Forelimb muscle (tissue), 1 donor: ENCODE measurements around the gene ASB1. TPM values are rescaled to one million over a fixed set of nuclear protein-coding genes. Genes with fewer than 3 reads are reported as not detected.
A peak's percentile ranks its signal among the peaks of the same experiment; 100 is the strongest.

Experiments
- DNase-seq: peaks from one replicate; pipeline ENCODE4 v3.0.0-alpha.2; 2013; ENCODE audit warnings: low read depth
- polyA plus RNA-seq: library from polyadenylated mRNA; unstranded; fragments of 120-200 nt; gene quantifications from one replicate; pipeline ENCODE4 v1.2.1, GENCODE V29; 2013; ENCODE audit not compliant: insufficient read length

ASB1 gene
- polyA plus RNA-seq, 1 donor = 45.8 TPM

DNA sequence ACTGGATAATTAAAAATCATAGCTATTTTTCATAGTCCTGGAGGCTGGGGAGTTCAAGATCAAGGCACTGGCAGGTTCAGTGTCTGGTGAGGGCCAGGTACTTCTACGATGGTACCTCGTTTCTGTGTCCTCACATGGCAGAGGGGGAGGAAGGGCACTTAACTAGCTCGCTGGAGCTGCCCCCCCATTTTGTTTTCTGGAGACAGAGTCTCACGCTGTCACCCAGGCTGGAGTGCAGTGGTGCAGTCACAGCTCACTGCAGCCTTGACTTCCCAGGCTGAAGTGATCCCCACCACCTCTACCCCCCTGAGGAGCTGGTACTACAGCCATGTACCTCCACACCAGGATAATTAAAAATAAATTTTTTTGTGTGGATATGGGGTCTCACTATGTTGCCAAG, 40.3 kb downstream of the ASB1 start:
- no peak for DNase-seq

DNA sequence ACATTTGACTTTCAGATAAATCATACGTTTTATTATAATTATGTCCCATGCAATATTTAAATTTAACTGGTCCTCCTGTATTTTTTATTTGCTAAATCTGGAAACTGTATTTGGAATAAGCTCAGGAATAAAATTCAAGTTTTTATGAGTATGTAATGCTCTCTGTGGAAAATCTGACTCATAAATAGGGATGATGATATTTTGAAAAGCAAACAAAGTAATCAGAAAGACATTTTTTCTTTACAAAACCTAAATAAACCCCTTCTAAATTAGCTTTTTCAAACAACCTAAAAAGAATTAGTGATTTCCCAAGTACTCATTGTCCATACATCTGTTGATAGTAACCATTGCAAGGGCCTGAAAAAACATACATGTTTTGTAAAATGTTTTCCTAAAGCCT, 41.1 kb downstream of the ASB1 start:
- peak; percentile 65 for DNase-seq

DNA sequence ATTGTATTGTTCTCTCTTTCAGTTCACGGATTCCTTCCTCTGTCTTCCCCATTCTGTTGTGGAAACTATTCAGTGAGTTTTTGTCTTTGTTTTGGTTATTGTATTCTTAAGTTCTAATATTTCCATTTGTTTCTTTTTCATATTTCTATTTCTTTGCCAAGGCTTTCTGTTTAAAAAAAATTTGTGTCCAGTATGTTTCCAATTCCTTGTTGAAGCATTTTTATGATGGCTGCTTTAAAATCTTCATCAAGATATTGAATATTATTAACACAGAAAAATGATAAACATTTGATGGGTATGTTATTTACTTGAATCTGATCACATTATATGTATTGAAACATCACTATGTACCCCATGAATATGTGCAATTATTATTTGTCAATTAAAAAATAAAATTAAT, 42.4 kb downstream of the ASB1 start:
- no peak for DNase-seq

DNA sequence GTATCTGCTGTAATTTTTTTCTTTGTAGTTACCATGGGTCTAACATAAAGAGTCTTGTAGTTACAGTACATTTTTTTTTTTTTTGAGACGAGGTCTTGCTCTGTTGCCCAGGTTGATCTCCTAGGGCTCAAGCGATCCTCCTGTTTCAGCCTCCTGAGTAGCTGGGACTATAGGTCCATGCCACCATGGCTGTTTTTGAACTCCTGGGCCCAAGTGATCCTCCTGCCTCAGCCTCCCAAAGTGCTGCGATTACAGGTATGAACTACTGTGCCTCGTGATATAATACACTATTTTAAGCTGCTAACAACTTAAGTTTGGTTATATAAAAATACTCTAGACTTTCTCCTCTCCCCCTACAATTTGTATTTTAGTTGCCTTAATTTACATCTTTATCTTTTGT, 46.3 kb downstream of the ASB1 start:
- DNase-seq = no peak

DNA sequence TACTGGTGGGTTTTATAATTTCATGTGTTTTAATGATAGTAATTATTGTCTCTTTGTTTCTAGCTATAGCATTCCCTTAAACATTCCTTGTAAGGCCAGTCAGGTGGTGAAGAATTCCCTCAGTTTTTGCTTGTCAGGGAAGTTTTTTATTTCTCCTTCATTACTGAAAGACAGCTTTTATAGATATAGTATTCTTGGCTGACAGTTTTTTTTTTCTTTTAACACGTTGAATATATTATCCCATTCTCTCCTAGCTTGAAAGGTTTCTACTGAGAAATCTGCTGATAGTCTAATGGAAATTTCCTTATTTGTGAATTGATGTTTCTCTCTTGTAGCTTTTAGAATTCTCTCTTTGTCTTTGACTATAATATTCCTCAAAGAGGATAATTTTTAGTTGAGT, 46.8 kb downstream of the ASB1 start:
- DNase-seq = no peak

DNA sequence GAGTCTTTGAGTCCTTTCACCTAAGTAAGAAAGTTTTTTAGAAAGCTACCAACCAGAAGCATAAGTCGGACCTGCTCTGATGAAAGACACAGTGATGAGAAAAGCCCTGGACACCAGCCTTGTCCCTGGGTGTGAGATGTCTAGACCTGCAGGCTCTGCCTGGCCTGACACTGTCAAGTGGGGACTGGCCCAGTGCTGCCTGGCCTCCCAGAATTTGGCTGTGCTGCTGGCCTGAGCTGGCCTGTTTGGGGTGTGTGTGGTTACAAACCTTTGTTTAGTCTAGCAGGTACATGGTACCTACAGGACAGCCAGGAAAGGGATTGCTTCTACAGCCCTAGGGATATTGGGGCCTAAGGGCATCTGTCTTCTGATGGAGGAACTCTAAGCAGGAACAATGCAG, 48.3 kb downstream of the ASB1 start:
- no peak for DNase-seq

DNA sequence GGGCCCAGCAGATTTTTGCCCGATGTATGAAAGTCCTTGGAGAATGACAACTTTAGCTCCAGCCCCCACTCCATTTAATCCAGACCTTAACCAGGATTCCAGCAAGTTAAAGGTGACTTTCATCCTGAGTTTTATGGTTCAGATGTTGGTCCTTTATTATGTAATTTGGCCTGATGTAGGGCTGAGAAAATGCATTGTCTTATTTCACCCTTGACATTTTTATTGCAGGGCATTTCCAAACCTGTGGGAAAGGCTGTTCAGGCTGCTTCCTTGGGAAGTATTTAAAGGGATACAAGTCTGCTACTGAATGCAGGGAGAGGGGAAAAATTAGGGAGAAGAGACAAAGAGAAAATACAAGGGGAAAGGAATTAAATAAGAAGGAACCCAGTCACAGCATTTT, 48.8 kb downstream of the ASB1 start:
- DNase-seq = no peak

DNA sequence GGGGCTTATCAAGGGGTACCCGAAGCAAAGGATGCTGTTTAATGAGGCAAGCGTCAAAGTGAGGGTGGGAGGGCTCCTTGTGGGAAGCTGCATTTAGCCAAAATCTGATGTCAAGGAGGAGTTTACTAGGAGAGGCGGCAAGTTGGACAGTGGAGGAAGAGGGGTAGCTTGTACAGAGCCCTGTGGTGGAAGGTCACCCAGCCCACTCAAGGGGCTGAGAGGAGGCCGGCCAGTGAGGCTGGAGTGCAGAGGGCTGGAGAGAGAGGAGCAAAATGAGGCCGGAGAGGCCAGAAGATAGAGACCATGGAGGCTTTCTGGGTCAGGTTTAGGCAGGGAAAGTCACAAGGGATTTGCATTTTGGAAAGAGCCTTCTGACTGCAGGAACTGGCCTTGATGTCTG, 49.5 kb downstream of the ASB1 start:
- DNase-seq = no peak

DNA sequence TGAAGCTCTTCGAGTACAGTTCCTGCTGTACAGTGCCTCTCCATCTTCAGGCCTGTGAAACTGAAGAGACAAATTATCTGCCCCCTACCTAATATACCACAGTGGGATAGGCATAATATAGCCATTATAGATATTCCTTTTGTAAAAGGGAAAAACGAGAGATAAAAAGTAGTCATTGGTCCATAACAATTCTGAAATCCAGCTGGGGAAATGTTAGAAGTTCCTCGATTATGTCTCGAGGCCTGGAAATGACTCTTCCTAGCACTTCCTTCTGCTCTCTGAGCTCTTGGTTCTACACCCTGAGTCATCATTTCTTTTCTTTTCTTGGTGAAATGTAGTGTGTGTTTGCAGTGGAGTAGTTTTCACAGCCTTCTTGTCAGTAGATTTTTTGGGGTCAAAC, 51.5 kb downstream of the ASB1 start:
- no peak for DNase-seq

DNA sequence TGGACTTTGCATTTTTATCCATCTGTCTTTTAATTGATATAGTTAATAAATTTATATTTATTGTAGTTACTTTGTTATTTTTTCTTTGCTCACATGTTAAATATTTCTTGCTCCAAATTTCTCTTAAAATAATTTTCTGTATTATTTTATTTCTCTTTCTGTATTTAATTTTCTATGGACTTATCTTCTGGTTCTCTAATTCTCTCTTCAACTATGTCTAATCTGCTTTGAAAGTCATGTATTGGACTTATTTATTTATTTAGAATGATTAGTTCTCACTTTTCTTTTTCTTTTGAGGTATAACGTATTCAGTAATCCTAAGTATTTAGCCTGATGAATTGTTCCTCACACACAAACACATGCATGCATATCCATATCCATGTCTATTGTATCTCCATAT, 53.1 kb downstream of the ASB1 start:
- DNase-seq = no peak

DNA sequence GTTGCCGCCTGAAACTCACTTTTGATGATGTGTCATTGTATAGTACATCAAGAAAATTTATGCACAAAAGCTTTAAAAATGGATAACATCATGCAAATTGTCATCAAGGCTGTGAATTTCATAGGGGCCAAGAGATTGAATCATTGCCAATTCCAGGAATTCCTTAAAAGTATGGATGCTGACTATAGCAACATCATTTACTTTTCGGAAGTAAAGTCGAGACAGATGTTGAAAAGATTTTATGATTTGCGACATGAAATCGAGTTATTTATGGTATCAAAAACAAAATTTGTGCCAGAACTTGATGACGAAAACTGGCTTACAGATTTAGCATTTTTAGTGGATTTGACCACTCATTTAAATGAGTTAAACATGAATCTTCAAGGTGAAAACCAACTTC, 56.3 kb downstream of the ASB1 start:
- no peak for DNase-seq

DNA sequence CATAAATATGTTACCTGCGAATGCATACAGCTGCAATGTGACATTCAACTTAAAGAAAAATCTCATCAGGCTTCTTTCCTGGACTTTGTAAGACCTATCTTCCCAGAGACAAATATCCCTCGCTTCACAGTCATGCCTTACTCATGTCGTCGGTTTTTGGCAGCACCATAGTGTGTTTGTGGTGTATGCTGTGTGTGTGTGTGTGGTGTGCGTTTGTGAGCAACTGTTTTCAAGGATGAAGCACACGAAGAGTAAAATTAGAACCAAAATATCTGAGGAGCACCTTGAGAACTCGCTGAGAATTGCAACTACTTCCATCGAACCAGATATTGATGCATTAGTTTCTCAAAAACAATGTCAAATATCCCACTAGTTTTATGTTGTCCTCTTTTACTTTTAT, 56.9 kb downstream of the ASB1 start:
- DNase-seq = no peak

DNA sequence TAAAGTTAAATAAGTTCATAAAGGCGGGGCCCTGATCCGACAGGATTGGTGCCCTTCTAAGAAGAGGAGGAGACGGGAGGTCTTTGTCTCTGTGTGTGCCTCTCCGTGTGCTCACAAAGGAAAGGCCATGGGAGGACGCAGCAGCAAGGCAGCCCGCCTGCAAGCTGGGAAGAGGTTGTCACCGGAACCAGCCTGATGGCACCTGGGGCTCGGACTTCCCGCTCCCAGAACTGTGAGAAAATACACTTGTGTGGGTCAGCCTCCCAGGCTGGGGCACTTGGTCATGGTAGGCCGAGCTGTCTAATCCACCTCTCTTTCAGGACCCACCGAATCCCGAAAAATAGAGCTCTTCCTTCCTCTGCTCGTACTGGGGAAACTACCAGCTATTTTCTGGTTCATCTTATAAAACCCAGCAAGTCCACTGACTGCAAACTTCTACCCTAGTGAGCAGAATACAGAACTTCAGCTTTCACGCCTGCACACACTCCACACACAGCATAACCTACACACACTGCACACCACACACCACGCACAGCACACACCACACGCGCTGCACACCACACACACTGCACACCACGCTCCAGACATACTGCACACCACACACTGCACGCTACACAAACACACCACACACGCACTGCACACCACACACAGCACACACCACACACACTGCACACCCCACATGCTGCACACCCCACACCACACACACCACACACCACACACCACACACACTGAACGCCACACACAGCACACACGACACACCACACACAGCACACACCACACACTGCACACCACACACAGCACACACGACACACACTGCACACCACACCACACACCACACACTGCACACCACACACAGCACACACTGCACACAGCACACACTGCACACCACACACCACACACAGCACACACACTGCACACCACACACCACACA, 58.1 kb downstream of the ASB1 start:
- no peak for DNase-seq

DNA sequence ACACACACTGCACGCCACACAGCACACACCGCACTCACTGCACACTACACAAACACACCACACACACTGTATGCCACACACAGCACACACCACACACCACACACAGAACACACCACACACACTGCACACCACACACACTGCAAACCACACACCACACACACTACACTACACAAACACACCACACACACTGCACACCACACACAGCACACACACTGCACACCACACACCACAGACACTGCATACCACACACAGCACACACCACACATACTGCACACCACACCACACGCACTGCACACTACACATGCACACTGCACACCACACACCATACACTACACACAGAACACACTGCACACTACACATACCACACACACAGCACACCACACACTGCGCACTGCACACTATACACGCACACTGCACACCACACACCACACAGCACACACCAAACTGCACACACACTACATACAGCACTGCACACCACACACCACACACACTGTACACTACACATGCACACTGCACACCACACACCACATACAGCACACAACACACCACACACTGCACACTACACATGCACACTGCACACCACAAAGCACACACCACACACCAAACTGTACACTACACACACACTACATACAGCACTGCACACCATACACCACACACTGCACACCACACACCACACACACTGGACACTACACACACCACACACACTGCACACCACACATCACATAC, 59.6 kb downstream of the ASB1 start:
- no peak for DNase-seq

DNA sequence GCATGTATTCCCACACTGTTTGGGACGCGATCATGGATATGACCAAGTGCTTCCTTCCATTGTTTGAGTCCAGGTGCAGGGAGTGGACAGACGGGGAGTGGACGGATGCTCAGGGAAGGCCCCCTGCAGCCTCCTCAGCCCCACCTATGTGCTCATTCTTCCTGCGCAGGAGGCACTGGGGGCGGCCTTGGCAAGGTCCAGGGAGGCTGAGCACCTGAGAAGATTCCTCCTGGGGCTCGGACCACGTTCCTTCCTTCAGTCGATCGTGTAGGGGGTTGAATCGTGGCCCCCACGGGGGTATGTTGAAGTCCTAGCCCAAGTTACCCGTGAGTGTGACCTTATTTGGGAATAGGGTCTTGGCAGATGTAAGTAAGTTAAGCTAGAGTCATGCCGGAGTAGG, 60.4 kb downstream of the ASB1 start:
- no peak for DNase-seq

DNA sequence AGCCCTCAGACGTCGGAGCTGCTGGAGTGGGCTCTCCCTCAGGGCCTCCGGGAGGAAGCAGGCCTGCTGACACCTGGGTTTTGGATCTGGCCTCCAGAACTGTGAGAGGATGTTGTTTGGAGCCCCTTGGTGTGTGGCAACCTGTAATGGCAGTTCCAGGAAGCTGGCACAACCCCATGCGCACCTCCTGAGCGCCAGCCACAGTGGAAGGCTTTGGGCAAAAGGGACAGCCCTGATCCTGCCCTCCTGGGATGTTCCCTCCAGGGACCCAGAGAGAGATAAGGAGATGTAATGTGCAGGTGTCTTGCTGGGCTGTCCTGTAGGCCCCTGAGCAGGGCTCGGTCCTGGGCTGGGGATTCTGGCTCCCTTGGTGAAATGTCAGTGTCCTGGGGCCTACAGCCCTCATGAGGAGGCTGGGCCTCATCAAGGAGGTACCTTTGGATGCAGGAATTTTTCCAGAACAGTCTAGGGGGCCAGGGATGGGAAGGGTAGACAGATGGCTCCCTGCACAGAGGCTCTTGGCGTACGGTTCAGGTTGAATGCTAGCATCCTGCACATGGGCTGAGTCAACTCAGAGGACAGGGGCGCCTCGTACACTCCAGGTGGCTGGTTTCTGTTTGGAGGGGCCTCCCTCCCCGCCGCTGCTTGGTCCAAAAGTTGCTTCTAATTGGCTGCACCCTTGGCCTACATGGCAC, 61.1 kb downstream of the ASB1 start:
- DNase-seq = no peak

DNA sequence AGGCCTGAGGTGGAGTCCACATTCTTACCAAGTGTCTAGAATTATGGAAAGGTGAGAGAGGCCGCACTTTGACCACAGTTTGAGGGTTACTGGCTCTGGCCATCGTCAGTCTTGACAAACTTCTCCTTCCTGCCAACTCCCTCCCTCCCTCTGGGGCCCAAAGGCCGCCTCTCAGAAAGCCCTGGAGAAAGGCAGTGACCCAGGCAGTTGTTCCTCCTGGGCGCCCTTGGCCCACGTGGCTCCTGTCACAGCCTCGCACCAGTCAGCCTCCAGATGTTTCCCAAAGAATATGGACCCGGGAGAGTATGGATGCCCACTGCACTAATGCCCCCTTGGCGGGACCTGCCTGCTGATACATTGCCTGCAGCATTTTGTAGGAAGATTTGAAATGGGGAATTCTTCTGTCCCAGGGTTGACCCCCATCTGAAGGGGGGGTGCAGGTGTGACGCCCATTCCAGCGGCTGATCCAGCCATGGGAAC, 61.7 kb downstream of the ASB1 start:
- no peak for DNase-seq

DNA sequence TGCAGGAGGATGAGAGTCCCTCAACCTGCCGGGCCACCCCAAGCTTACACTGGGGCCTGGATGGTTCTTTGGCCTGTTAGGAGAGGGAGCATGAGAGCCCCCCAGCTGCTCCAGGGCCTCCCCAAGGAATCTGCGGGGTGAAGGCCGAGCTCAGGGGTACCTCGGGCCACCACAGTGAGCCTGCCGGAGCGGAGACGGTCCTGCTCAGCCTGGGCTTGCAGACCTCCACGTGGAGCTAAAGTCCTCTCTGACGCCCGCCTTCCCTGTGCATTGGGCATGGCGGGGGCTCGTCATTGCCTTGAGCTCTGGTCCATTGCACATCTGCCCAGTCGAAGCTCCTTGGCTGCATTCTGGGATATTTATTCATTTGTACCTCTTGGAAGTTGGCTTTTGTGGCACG, 62.7 kb downstream of the ASB1 start:
- no peak for DNase-seq

DNA sequence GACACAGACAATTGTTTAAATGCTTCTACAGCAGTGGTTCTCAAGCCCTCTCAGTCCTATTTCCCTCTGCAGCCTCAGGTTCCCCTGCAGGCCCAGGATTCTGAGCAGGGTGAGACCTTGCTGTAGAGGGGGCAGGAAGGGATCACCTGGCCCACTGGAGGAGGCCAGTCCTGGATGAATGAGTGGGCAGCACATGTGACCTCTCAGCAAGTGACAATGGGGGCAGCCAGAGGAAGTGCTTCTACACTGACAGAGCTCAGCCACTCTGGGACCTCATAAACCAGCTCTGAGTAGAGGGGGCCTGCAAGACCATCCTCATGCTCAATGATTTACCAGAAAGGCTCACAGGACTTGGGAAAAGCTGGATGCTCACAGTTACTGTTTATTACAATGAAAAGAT, 63.2 kb downstream of the ASB1 start:
- no peak for DNase-seq

DNA sequence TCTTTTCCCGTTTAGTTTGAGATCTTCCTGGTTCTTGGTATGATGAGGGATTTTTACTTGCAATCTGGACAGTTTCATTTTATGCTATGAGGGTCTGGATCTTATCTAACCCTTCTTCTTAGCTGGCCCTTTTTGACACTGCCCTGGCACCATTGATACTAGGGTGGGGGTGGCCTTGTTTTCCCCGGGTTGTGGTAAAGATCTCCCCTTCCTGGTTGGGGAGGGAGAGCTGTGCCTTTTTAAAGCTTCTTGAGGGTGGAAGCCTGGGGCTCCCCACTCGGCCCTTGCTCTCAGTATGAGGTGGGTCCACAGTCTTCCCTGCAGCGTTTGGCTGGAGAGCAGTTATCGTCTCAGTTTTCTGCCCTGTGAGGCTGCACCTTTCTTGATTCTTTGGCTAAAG, 66.1 kb downstream of the ASB1 start:
- DNase-seq = no peak

DNA sequence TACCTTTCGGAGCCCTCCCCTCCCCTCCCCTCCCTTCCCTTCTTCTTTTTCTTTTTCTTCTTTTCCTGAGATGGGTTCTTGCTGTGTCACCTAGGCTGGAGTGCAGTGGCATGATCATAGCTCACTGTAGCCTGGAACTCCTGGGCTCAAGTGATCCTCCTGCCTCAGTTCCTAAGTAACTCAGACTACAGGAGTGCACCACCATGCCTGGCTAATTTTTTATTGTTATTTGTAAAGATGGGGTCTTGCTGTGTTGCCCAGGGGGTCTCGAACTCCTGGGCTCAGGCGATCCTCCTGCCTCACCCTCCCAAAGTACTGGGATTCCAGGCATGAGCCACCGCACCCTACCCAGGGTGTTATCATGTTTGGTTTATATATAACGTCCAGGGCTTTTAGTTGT, 66.7 kb downstream of the ASB1 start:
- no peak for DNase-seq

DNA sequence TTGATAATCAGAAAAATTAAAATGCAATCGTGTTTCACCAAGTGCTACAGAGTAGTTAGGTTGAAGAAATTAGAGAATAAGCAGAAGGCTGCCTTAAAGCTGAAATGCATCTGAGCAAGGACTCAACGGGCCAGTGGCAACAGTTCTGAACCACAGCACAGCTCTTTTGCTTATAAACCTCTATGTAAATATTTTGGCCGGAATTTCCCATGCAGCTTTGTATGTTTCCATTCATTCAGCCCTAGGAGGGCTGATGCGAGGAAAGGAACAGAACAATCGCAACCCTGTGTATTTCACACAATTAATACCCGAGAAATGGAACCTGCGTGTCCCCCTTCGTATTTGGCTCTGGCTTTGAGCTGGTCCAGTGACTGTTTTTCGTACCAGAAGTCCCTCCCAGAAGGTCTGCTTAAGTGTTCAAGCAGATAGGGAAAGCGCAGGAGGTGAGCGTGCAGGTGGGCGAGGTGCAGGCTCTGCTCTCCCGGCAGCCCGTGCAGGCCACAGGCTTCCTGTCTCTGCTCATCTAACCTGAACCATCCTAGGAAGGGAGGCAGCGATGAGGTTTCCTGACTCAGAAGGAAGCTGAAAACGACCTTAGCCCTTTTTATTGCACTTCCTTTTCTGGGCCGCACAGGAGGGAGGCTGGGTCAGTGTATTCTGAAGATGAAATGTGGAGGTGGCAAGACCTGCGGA, 67.3 kb downstream of the ASB1 start:
- DNase-seq = no peak
